Trophoblast cell (in vitro differentiated cells and primary cell): ENCODE results near the gene ZNF326.

Experiments used
- DNase-seq, 2 donors: peaks; one replicate each; pipeline ENCODE4 v3.0.0-alpha.2; 2016
- H2AFZ ChIP-seq: 2 replicates; pipeline ENCODE4 v1.6.1; 2013; ENCODE audit warnings: low read length, moderate library complexity, mild to moderate bottlenecking; ENCODE audit not compliant: insufficient read depth, poor library complexity
- H2AK5ac ChIP-seq: 2 replicates; pipeline ENCODE4 v1.6.1; 2013; ENCODE audit warnings: mild to moderate bottlenecking, low read length
- H2BK120ac ChIP-seq: 2 replicates; pipeline ENCODE4 v1.6.1; 2013; ENCODE audit warnings: low read length, mild to moderate bottlenecking, moderate library complexity; ENCODE audit not compliant: insufficient read depth, poor library complexity
- H2BK12ac ChIP-seq: 2 replicates; pipeline ENCODE4 v1.6.1; 2013; ENCODE audit warnings: mild to moderate bottlenecking, low read length, moderate library complexity
- H2BK5ac ChIP-seq: 2 replicates; pipeline ENCODE4 v1.6.1; 2013; ENCODE audit warnings: low read length, low read depth, moderate library complexity, mild to moderate bottlenecking; ENCODE audit not compliant: poor library complexity
- H3K14ac ChIP-seq: 2 replicates; pipeline ENCODE4 v1.6.1; 2013; ENCODE audit warnings: mild to moderate bottlenecking, low read length
- H3K18ac ChIP-seq: 2 replicates; pipeline ENCODE4 v1.6.1; 2013; ENCODE audit warnings: mild to moderate bottlenecking, low read length
- H3K23ac ChIP-seq: 2 replicates; pipeline ENCODE4 v1.6.1; 2013; ENCODE audit warnings: low read length
- H3K27ac ChIP-seq: 2 replicates; pipeline ENCODE4 v1.5.1; 2013; ENCODE audit warnings: low read depth, mild to moderate bottlenecking, inconsistent platforms, low read length, moderate library complexity
- H3K27me3 ChIP-seq: 2 replicates; pipeline ENCODE4 v1.6.1; 2013; ENCODE audit warnings: inconsistent platforms, mild to moderate bottlenecking, low read length, moderate library complexity; ENCODE audit not compliant: insufficient read depth
- H3K36me3 ChIP-seq, 2 experiments: 1 replicate in 1 of 2; 2 replicates in 1 of 2; pipeline ENCODE4 v1.6.1; 2013; ENCODE audit warnings: low read length in 2 of 2, mild to moderate bottlenecking in 2 of 2, moderate library complexity in 1 of 2; ENCODE audit not compliant: insufficient read depth in 2 of 2, control insufficient read depth in 1 of 2
- H3K4ac ChIP-seq: 2 replicates; pipeline ENCODE4 v1.6.1; 2013; ENCODE audit warnings: low read depth, mild to moderate bottlenecking, low read length, moderate library complexity
- H3K4me1 ChIP-seq, 2 experiments: 1 replicate in 1 of 2; 2 replicates in 1 of 2; pipeline ENCODE4 v1.6.1; 2013; ENCODE audit warnings: low read length in 2 of 2, mild to moderate bottlenecking in 2 of 2, moderate library complexity in 1 of 2; ENCODE audit not compliant: insufficient read depth in 2 of 2, control insufficient read depth in 1 of 2
- H3K4me2 ChIP-seq: 2 replicates; pipeline ENCODE4 v1.6.1; 2013; ENCODE audit warnings: inconsistent platforms, mild to moderate bottlenecking, low read length, moderate library complexity
- H3K4me3 ChIP-seq: 2 replicates; pipeline ENCODE4 v1.5.1; 2013; ENCODE audit warnings: mild to moderate bottlenecking, low read depth, low read length, inconsistent platforms
- H3K79me1 ChIP-seq: one replicate; pipeline ENCODE4 v1.6.1; 2013; ENCODE audit warnings: low read length
- H3K79me2 ChIP-seq: 2 replicates; pipeline ENCODE4 v1.6.1; 2013; ENCODE audit warnings: low read length, mild to moderate bottlenecking; ENCODE audit not compliant: control insufficient read depth, insufficient read depth, poor library complexity
- H3K9ac ChIP-seq: 2 replicates; pipeline ENCODE4 v1.6.1; 2013; ENCODE audit warnings: mild to moderate bottlenecking, low read length
- H3K9me3 ChIP-seq: 2 replicates; pipeline ENCODE4 v1.6.1; 2013; ENCODE audit warnings: low read depth, mild to moderate bottlenecking, control low read depth, inconsistent platforms, low read length; ENCODE audit not compliant: insufficient read depth
- H4K12ac ChIP-seq: 2 replicates; pipeline ENCODE4 v1.6.1; 2013; ENCODE audit warnings: low read depth, mild to moderate bottlenecking, low read length, moderate library complexity
- H4K8ac ChIP-seq: 2 replicates; pipeline ENCODE4 v1.6.1; 2013; ENCODE audit warnings: low read depth, mild to moderate bottlenecking, low read length, moderate library complexity
- H4K91ac ChIP-seq: one replicate; pipeline ENCODE4 v1.6.1; 2013; ENCODE audit warnings: low read depth, mild to moderate bottlenecking, low read length, moderate library complexity
- WGBS: extraction: QIAGEN DNeasy Blood & Tissue Kit; methylation state at CpG from one replicate; pipeline ENCODE4 v1.1.7; 2013; ENCODE audit warnings: missing lambda C conversion rate; ENCODE audit not compliant: insufficient read length, insufficient coverage; ENCODE audit errors: extremely low coverage; 5-methylcytosine and 5-hydroxymethylcytosine counted together

ZNF326 gene

GRCh38 chr1:89953131-89953626 is 41.7 kb upstream of the ZNF326 start:
- Histone ChIP-seq H3K4ac (no peak overlapping the region), H3K27me3 (no peaks in the 10 kb centered on the region), H3K14ac (no peak overlapping the region), H4K8ac (no peak overlapping the region), H3K23ac (no peak overlapping the region), H4K12ac (no peak overlapping the region), H2BK5ac (no peak overlapping the region), H2BK120ac (no peak overlapping the region), H2BK12ac (no peak overlapping the region), H3K79me1 (peaks cover 19% of the 10 kb centered on the region), H4K91ac (no peak overlapping the region), H3K4me2 (no peak overlapping the region), H3K27ac (peak overlapping the region; percentile 58), H2AFZ (no peak overlapping the region), H3K9me3 (no peaks in the 10 kb centered on the region), H3K4me3 (no peak overlapping the region), H3K4me1 (peaks cover 10 to 21% of the 10 kb centered on the region in 2 experiments), H2AK5ac (no peak overlapping the region), H3K18ac (no peak overlapping the region), H3K9ac (no peak overlapping the region), H3K36me3 (no peaks in the 10 kb centered on the region), H3K79me2 (peaks cover 2% of the 10 kb centered on the region)
- WGBS: no CpG with 5 or more reads among the region's 1 CpG
- DNase-seq: peak; percentile 90 to 92

- Histone ChIP-seq H2AK5ac (peak overlapping the region; percentile 53), H2BK12ac (peak overlapping the region; percentile 65), H3K4me3 (no peak overlapping the region), H3K36me3 (no peaks in the 10 kb centered on the region), H2AFZ (no peak overlapping the region), H4K12ac (no peak overlapping the region), H3K4me2 (no peak overlapping the region), H2BK120ac (peak overlapping the region; percentile 68), H3K23ac (no peak overlapping the region), H3K27me3 (no peaks in the 10 kb centered on the region), H3K4me1 (peaks cover 10 to 21% of the 10 kb centered on the region in 2 experiments), H3K9me3 (no peaks in the 10 kb centered on the region), H3K9ac (no peak overlapping the region), H4K91ac (peak overlapping the region; percentile 83), H3K79me1 (peaks cover 19% of the 10 kb centered on the region), H3K79me2 (peaks cover 2% of the 10 kb centered on the region), H3K14ac (no peak overlapping the region), H3K27ac (peak overlapping the region; percentile 84), H3K4ac (peak overlapping the region; percentile 40), H2BK5ac (peak overlapping the region; percentile 69), H4K8ac (peak overlapping the region; percentile 58), H3K18ac (no peak overlapping the region)
- DNase-seq: no peak
- no CpG with 5 or more reads among the region's 1 CpG for WGBS
Measured at GRCh38 chr1:89953929-89954328, 41.0 kb upstream of the ZNF326 start.

GRCh38 chr1:89954401-89954800 is 40.5 kb upstream of the ZNF326 start:
- Histone ChIP-seq H2BK5ac (peak overlapping the region; percentile 54), H3K9ac (no peak overlapping the region), H3K4me3 (no peak overlapping the region), H4K12ac (no peak overlapping the region), H3K27ac (peak overlapping the region; percentile 89), H3K36me3 (no peaks in the 10 kb centered on the region), H3K4me1 (peaks cover 10 to 21% of the 10 kb centered on the region in 2 experiments), H3K79me2 (peaks cover 2% of the 10 kb centered on the region), H3K4me2 (peak overlapping the region; percentile 51), H3K9me3 (no peaks in the 10 kb centered on the region), H4K8ac (no peak overlapping the region), H3K27me3 (no peaks in the 10 kb centered on the region), H3K18ac (no peak overlapping the region), H3K79me1 (peaks cover 18% of the 10 kb centered on the region), H4K91ac (peak overlapping the region; percentile 26), H3K23ac (no peak overlapping the region), H3K14ac (no peak overlapping the region), H3K4ac (no peak overlapping the region), H2BK12ac (peak overlapping the region; percentile 32), H2BK120ac (no peak overlapping the region), H2AK5ac (no peak overlapping the region), H2AFZ (no peak overlapping the region)
- peak; percentile 75 to 94 for DNase-seq
- WGBS: no CpG with 5 or more reads among the region's 1 CpG

- H4K8ac ChIP-seq: no peak overlapping the region
- no peaks in the 10 kb centered on the region for H3K27me3 ChIP-seq
- no CpG with 5 or more reads among the region's 7 CpGs for WGBS
Measured at GRCh38 chr1:89955311-89956205, 39.4 kb upstream of the ZNF326 start.

More at GRCh38 chr1:89955311-89956205, 39.4 kb upstream of the ZNF326 start:
- peaks cover 10 to 20% of the 10 kb centered on the region in 2 experiments for H3K4me1 ChIP-seq
- peak overlapping the region; percentile 51 for H3K4me2 ChIP-seq
- H3K36me3 ChIP-seq: no peaks in the 10 kb centered on the region
- H4K12ac ChIP-seq: no peak overlapping the region
- no peaks in the 10 kb centered on the region for H3K9me3 ChIP-seq
- H3K23ac ChIP-seq: no peak overlapping the region
- peak overlapping the region; percentile 89 for H3K27ac ChIP-seq
- peaks cover 2% of the 10 kb centered on the region for H3K79me2 ChIP-seq
- no peak overlapping the region for H2AK5ac ChIP-seq
- H3K79me1 ChIP-seq: peaks cover 14% of the 10 kb centered on the region
- H3K4me3 ChIP-seq: no peak overlapping the region
- H2BK5ac ChIP-seq: no peak overlapping the region
- no peak overlapping the region for H2BK12ac ChIP-seq
- H2AFZ ChIP-seq: no peak overlapping the region
- DNase-seq: peak; percentile 85 to 88
- H3K14ac ChIP-seq: no peak overlapping the region
- H3K9ac ChIP-seq: peak overlapping the region; percentile 9
- H2BK120ac ChIP-seq: no peak overlapping the region
- H3K18ac ChIP-seq: no peak overlapping the region
- H4K91ac ChIP-seq: peak overlapping the region; percentile 71
- H3K4ac ChIP-seq: no peak overlapping the region
